Erythroblast (primary cell): ENCODE measurements around the gene ERMAP.

Experiments
- GATA1 ChIP-seq: IDR thresholded peaks from 2 replicates; pipeline ENCODE4 v1.6.1; 2011; ENCODE audit warnings: low read depth, mild to moderate bottlenecking, control low read depth, low read length, moderate library complexity
- POLR2A ChIP-seq: IDR thresholded peaks from 2 replicates; pipeline ENCODE4 v1.6.1; 2011; ENCODE audit warnings: mild to moderate bottlenecking, low read length

- TF ChIP-seq POLR2A (no peak), GATA1 (no peak)
Measured at GRCh38 chr1:42821690-42822089, 4.8 kb downstream of the ERMAP start.
